HG02943 (cell line): ENCODE results near the gene KRTAP9-6.

Experiments
- ATAC-seq: cut with Tn5 transposase; IDR thresholded peaks from one replicate; pipeline ENCODE4 v1.9.1; 2021; ENCODE audit warnings: mild to moderate bottlenecking, low read depth, moderate library complexity; ENCODE audit not compliant: unreplicated experiment

The KRTAP9-6 gene

GRCh38 chr17:41315204-41315794 is 50.1 kb downstream of the KRTAP9-6 start, which contains the start of gene KRTAP17-1:
Gene KRTAP17-1 (minus strand): TSS chr17:41315710. CDS start chr17:41315650, 60 bp downstream.
- ATAC-seq = no peak
